ENCODE data around the gene RFT1. TPM values are rescaled to one million over a fixed set of nuclear protein-coding genes. Genes with fewer than 3 reads are reported as not detected.
A peak's percentile ranks its signal among the peaks of the same experiment; 100 is the strongest.

The RFT1 gene
- total and polyA plus RNA-seq, 2 of the 13 experiments (the other 11 are each of a cell fraction or from before 2014, with no cell fraction given), result 23.2 to 37.0 TPM

DNA sequence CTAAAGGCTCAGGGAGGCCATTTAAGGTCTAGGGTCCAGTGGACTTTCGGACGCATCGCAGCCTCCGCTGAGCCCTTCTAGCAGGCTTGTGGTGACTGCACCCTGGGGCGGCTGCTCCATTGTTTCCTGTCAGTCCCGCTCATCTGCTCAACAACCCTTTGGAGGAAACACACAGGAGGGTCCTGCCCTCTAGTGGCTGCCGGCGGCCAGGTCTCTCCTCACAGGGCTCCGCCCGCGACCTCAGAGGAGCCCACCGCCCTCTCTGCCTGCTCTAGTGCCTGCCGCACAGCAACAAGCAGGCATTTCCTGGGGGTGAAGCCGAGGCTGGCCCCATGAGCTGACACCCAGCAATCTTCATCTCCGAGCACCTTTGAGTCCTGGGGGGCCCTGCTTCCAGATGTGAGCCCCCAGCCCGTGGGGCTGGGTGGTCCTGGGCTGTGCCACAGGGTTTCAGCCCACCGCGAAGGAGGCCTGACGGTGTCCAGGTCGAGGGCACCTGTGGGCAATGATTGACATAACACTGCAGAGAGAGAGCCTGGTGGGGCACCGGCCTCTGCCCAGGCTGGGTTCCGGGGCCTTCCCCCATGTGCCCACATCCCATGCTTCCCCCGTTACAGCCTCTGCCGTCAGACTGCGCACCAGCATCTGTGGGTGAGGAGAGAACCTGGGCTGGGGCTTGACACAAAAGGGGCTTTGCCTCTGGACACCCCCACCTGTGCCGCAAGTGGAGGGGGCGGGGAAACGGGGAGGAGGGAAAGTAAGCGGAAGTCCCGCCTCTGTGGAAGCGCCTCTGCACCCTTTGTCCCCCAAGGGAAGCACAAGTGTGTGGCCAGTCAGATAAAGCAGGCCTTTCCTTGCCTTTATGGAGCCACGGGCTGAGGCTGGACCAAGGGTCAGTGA is 57.3 kb downstream of the RFT1 start (continued):
- no peak; the same call in 1 of the 2 replicates for TF ChIP-seq FOXC1 (CRISPR knock-in tag; IDR thresholded peaks at IDR 0.05; ENCODE audit: borderline replicate concordance)
- TF ChIP-seq, protein P1, sequence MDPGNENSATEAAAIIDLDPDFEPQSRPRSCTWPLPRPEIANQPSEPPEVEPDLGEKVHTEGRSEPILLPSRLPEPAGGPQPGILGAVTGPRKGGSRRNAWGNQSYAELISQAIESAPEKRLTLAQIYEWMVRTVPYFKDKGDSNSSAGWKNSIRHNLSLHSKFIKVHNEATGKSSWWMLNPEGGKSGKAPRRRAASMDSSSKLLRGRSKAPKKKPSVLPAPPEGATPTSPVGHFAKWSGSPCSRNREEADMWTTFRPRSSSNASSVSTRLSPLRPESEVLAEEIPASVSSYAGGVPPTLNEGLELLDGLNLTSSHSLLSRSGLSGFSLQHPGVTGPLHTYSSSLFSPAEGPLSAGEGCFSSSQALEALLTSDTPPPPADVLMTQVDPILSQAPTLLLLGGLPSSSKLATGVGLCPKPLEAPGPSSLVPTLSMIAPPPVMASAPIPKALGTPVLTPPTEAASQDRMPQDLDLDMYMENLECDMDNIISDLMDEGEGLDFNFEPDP (CRISPR knock-in tag; conservative IDR thresholded peaks at IDR 0.05), result no peak
- 0 out of 2 replicates have a peak, but pooled peaks have one; percentile 31 for TF ChIP-seq ZNF737 (CRISPR knock-in tag; IDR thresholded peaks at IDR 0.05; ENCODE audit: borderline replicate concordance)
- no peak for TF ChIP-seq ZNF33B (CRISPR knock-in tag; IDR thresholded peaks at IDR 0.05)
- TF ChIP-seq, protein P2, sequence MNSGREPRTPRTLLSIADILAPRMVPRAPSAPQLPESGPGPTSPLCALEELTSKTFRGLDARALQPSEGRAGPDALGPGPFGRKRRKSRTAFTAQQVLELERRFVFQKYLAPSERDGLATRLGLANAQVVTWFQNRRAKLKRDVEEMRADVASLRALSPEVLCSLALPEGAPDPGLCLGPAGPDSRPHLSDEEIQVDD (CRISPR knock-in tag; IDR thresholded peaks at IDR 0.05; ENCODE audit: borderline replicate concordance), result no peak
- TF ChIP-seq KMT2A (CRISPR knock-in tag; IDR thresholded peaks at IDR 0.05), result no peak; the same call in 1 of the 2 replicates
- no peak for TF ChIP-seq ZSCAN12 (CRISPR knock-in tag; IDR thresholded peaks at IDR 0.05)
- TF ChIP-seq NFKB2 (CRISPR knock-in tag; IDR thresholded peaks at IDR 0.05; ENCODE audit: borderline replicate concordance), result 0 out of 2 replicates have a peak, but pooled peaks have one; percentile 14
- TF ChIP-seq, protein P3, sequence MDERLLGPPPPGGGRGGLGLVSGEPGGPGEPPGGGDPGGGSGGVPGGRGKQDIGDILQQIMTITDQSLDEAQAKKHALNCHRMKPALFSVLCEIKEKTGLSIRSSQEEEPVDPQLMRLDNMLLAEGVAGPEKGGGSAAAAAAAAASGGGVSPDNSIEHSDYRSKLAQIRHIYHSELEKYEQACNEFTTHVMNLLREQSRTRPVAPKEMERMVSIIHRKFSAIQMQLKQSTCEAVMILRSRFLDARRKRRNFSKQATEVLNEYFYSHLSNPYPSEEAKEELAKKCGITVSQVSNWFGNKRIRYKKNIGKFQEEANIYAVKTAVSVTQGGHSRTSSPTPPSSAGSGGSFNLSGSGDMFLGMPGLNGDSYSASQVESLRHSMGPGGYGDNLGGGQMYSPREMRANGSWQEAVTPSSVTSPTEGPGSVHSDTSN (CRISPR knock-in tag; IDR thresholded peaks at IDR 0.05), result no peak
- TF ChIP-seq, protein P4, sequence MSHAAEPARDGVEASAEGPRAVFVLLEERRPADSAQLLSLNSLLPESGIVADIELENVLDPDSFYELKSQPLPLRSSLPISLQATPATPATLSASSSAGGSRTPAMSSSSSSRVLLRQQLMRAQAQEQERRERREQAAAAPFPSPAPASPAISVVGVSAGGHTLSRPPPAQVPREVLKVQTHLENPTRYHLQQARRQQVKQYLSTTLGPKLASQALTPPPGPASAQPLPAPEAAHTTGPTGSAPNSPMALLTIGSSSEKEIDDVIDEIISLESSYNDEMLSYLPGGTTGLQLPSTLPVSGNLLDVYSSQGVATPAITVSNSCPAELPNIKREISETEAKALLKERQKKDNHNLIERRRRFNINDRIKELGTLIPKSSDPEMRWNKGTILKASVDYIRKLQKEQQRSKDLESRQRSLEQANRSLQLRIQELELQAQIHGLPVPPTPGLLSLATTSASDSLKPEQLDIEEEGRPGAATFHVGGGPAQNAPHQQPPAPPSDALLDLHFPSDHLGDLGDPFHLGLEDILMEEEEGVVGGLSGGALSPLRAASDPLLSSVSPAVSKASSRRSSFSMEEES (CRISPR knock-in tag; IDR thresholded peaks at IDR 0.05), result 0 out of 2 replicates have a peak, but pooled peaks have one; percentile 16
- TF ChIP-seq HMG20A (CRISPR knock-in tag; IDR thresholded peaks at IDR 0.05; ENCODE audit: borderline replicate concordance), result no peak
- no peak for TF ChIP-seq ZNF260 (CRISPR knock-in tag; IDR thresholded peaks at IDR 0.05; ENCODE audit: borderline replicate concordance, low read depth)
- TF ChIP-seq ZSCAN25 (CRISPR knock-in tag; IDR thresholded peaks at IDR 0.05), result no peak
- peak; percentile 78 for TF ChIP-seq SAP130 (CRISPR knock-in tag; IDR thresholded peaks at IDR 0.05; ENCODE audit: low read depth)
- no peak for TF ChIP-seq STAT5B (CRISPR knock-in tag; IDR thresholded peaks at IDR 0.05)
- TF ChIP-seq, protein P5, sequence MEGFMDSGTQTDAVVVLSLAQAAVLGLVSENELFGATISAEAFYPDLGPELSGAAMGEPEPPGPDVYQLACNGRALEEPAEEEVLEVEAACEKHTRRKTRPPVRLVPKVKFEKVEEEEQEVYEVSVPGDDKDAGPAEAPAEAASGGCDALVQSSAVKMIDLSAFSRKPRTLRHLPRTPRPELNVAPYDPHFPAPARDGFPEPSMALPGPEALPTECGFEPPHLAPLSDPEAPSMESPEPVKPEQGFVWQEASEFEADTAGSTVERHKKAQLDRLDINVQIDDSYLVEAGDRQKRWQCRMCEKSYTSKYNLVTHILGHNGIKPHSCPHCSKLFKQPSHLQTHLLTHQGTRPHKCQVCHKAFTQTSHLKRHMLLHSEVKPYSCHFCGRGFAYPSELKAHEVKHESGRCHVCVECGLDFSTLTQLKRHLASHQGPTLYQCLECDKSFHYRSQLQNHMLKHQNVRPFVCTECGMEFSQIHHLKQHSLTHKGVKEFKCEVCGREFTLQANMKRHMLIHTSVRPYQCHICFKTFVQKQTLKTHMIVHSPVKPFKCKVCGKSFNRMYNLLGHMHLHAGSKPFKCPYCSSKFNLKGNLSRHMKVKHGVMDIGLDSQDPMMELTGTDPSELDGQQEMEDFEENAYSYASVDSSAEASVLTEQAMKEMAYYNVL (CRISPR knock-in tag; IDR thresholded peaks at IDR 0.05; ENCODE audit: borderline replicate concordance), result peak; percentile 38; the same call in 1 of the 2 replicates
- TF ChIP-seq RBAK (CRISPR knock-in tag; IDR thresholded peaks at IDR 0.05), result no peak
- TF ChIP-seq ZNF136 (CRISPR knock-in tag; IDR thresholded peaks at IDR 0.05; ENCODE audit: low read depth), result no peak
- no peak for TF ChIP-seq MTF1 (CRISPR knock-in tag; IDR thresholded peaks at IDR 0.05)
- no peak for TF ChIP-seq RBM22 (optimal IDR thresholded peaks at IDR 0.05; ENCODE audit: low read length)
- peak; percentile 28; the same call in 1 of the 2 replicates for TF ChIP-seq YEATS2 (CRISPR knock-in tag; IDR thresholded peaks at IDR 0.05; ENCODE audit: borderline replicate concordance)
- no peak for TF ChIP-seq ZNF7 (CRISPR knock-in tag; IDR thresholded peaks at IDR 0.05)
- no peak; the same call in 1 of the 2 replicates for TF ChIP-seq NAIF1 (CRISPR knock-in tag; IDR thresholded peaks at IDR 0.05; ENCODE audit: borderline replicate concordance)
- peak; percentile 60; the same call in 1 of the 2 replicates for TF ChIP-seq ZNF605 (CRISPR knock-in tag; IDR thresholded peaks at IDR 0.05)
